ENCODE results near the gene ALAS2. TPM values are rescaled to one million over a fixed set of nuclear protein-coding genes. Genes with fewer than 3 reads are reported as not detected.

The ALAS2 gene
- total RNA-seq, 4 donors from 2014 or later = not detected

GRCh38 chrX:55004231-55004630, 26.5 kb downstream of the ALAS2 start:
- DNase-seq (ENCODE audit: low spot score in 2 of 2) = no peak
- H3K36me3 ChIP-seq = peaks cover 9% of the 10 kb centered on the region
- WGBS = 60% methylated on average over 1 of the region's 1 CpG
- no peak for TF ChIP-seq POLR2AphosphoS5 (IDR thresholded peaks at IDR 0.05)
- no peak for TF ChIP-seq EP300 (IDR thresholded peaks at IDR 0.05)
- TF ChIP-seq, protein P1, sequence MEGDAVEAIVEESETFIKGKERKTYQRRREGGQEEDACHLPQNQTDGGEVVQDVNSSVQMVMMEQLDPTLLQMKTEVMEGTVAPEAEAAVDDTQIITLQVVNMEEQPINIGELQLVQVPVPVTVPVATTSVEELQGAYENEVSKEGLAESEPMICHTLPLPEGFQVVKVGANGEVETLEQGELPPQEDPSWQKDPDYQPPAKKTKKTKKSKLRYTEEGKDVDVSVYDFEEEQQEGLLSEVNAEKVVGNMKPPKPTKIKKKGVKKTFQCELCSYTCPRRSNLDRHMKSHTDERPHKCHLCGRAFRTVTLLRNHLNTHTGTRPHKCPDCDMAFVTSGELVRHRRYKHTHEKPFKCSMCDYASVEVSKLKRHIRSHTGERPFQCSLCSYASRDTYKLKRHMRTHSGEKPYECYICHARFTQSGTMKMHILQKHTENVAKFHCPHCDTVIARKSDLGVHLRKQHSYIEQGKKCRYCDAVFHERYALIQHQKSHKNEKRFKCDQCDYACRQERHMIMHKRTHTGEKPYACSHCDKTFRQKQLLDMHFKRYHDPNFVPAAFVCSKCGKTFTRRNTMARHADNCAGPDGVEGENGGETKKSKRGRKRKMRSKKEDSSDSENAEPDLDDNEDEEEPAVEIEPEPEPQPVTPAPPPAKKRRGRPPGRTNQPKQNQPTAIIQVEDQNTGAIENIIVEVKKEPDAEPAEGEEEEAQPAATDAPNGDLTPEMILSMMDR (IDR thresholded peaks at IDR 0.05) = no peak
- TF ChIP-seq POLR2A (IDR thresholded peaks at IDR 0.05) = no peak
- H3K4me1 ChIP-seq = peaks cover 39% of the 10 kb centered on the region
- H3K27ac ChIP-seq = no peak overlapping the region
- H3K27me3 ChIP-seq = no peaks in the 10 kb centered on the region
- H3K9me3 ChIP-seq = no peaks in the 10 kb centered on the region
- H3K4me3 ChIP-seq = no peak overlapping the region

DNA sequence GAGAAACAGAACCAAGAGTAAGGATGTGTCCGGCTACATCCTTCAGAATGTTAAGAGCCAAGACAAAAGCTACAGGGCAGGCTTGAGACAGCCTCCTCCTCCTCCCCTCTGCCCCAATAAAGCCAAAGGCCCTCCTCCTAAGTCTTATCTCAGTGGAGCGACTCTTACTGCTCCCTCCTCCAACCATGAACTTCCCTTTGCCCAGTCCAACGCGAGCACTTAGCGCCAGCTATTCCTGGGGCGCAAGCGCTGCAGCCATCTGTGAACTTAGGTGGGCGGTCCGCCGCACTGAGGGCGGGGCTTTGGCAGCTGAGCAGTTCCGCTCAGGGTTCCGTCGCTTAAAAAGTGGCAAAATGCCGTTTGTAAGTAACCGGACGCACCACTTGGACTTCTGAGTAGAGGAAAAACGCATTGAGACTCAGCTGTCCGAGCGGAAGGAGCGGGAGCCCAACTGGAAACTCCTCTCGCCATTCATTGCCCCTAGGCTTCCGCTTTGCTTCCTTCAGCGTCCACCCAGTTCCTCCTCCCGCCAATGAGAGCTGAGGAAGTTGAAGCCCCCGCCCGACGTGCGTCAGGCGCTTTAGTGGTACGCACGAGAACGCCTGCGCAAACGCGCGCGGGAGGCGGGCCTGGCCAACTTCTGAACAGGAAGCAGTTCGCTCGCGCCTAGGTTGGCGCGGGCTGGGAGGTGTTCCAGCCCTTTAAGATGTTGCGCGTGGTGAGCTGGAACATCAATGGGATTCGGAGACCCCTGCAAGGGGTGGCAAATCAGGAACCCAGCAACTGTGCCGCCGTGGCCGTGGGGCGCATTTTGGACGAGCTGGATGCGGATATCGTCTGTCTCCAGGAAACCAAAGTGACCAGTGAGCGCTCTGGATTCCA, 30.8 kb downstream of the ALAS2 start, which contains the start of gene APEX2:
TSS of gene APEX2 (plus strand) at position 647 of the 882 bp plus-strand sequence. CDS start at position 707, 60 bp downstream.
- H3K9me3 ChIP-seq = no peaks in the 10 kb centered on the region
- DNase-seq (ENCODE audit: low spot score in 2 of 2) = peak; percentile 92 to 95
- peaks cover 9% of the 10 kb centered on the region for H3K36me3 ChIP-seq
- H3K27ac ChIP-seq = peak within 1 kb of the TSS; percentile 87
- 60% methylated on average over 40 of the region's 55 CpGs for WGBS
- no peaks in the 10 kb centered on the region for H3K27me3 ChIP-seq
- peak within 1 kb of the TSS; percentile 61 for H3K4me3 ChIP-seq
- H3K4me1 ChIP-seq = peaks cover 13% of the 10 kb centered on the region
- no peak for TF ChIP-seq EP300 (IDR thresholded peaks at IDR 0.05)
- TF ChIP-seq POLR2AphosphoS5 (IDR thresholded peaks at IDR 0.05) = peak in 1 of 3 donors; percentile 40
- TF ChIP-seq POLR2A (IDR thresholded peaks at IDR 0.05) = peak in 1 of 2 donors; percentile 54
- TF ChIP-seq, protein P1 (IDR thresholded peaks at IDR 0.05) = no peak

- H3K36me3 ChIP-seq = no peaks in the 10 kb centered on the region
- peaks cover under 1% of the 10 kb centered on the region for H3K4me1 ChIP-seq
- no peak for DNase-seq (ENCODE audit: low spot score in 2 of 2)
- H3K27me3 ChIP-seq = no peaks in the 10 kb centered on the region
- TF ChIP-seq, protein P1 (IDR thresholded peaks at IDR 0.05) = no peak
- TF ChIP-seq EP300 (IDR thresholded peaks at IDR 0.05) = no peak
- TF ChIP-seq POLR2AphosphoS5 (IDR thresholded peaks at IDR 0.05) = no peak
- no peak for TF ChIP-seq POLR2A (IDR thresholded peaks at IDR 0.05)
- no peak overlapping the region for H3K4me3 ChIP-seq
- no peaks in the 10 kb centered on the region for H3K9me3 ChIP-seq
- no peak overlapping the region for H3K27ac ChIP-seq
Observed at GRCh38 chrX:54995621-54996020, 35.2 kb downstream of the ALAS2 start.

- WGBS = 76% methylated on average over 6 of the region's 6 CpGs
- H3K4me1 ChIP-seq = no peaks in the 10 kb centered on the region
- TF ChIP-seq, protein P1 (IDR thresholded peaks at IDR 0.05) = no peak
- TF ChIP-seq EP300 (IDR thresholded peaks at IDR 0.05) (no peak), POLR2AphosphoS5 (IDR thresholded peaks at IDR 0.05) (no peak), POLR2A (IDR thresholded peaks at IDR 0.05) (no peak)
Observed at GRCh38 chrX:54994668-54995351, 36.0 kb downstream of the ALAS2 start.

DNA sequence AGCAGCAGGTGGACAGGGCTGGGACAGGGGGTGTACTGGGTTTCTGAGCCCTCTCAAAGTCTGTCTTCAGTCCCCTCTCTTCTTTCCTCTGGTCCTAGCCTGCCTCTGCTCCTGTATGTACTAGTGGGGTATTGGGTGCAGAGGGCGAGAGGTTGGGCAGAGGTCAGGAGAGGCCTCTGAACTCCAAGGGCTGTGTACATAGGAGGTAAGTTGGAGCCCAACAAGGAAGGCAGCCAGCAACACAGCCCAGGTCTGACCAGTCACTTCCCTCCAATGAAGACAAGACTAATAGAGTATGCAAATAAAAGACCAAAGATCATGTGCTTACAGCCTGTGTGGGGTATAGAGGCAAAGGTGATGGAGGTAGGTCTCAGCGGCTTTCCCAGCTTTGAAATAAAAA, 36.7 kb downstream of the ALAS2 start, which contains the start of gene PFKFB1:
TSS of gene PFKFB1 (minus strand) at position 90 of the 400 bp plus-strand sequence. CDS start 181 bp downstream, outside the sequence.
- no peak within 1 kb of the TSS for H3K27ac ChIP-seq
- WGBS = 88% methylated on average over 2 of the region's 2 CpGs
- TF ChIP-seq EP300 (IDR thresholded peaks at IDR 0.05) (no peak), POLR2AphosphoS5 (IDR thresholded peaks at IDR 0.05) (no peak), POLR2A (IDR thresholded peaks at IDR 0.05) (no peak)
- TF ChIP-seq, protein P1 (IDR thresholded peaks at IDR 0.05) = no peak

More at GRCh38 chrX:54994668-54995351, 36.0 kb downstream of the ALAS2 start:
- no peaks in the 10 kb centered on the region for H3K9me3 ChIP-seq
- H3K36me3 ChIP-seq = no peaks in the 10 kb centered on the region
- no peak overlapping the region for H3K4me3 ChIP-seq
- DNase-seq (ENCODE audit: low spot score in 2 of 2) = no peak
- H3K27me3 ChIP-seq = no peaks in the 10 kb centered on the region
- H3K27ac ChIP-seq = no peak overlapping the region

More for the DNA sequence above, 36.7 kb downstream of the ALAS2 start, which contains the start of gene PFKFB1:
- Histone ChIP-seq H3K4me3 (no peak within 1 kb of the TSS), H3K4me1 (no peaks in the 10 kb centered on the region), H3K36me3 (no peaks in the 10 kb centered on the region), H3K27me3 (no peaks in the 10 kb centered on the region), H3K9me3 (no peaks in the 10 kb centered on the region)
- no peak for DNase-seq (ENCODE audit: low spot score in 2 of 2)
